Panc1 (cell line): ENCODE measurements around the gene YLPM1. TPM values are rescaled to one million over a fixed set of nuclear protein-coding genes. Genes with fewer than 3 reads are reported as not detected.

ENCODE experiments used
- ATAC-seq: fragments of 200-7000 bp; cut with Tn5 transposase; 2 replicates; pipeline ENCODE4 v1.9.1; 2020; ENCODE audit warnings: mild to moderate bottlenecking, moderate library complexity
- BruUV-seq: library from RNA; stranded (reverse); fragments of 400-500 nt; replicated peaks from 2 replicates; lab custom pipeline; 2021; lab: Mats Ljungman, UMichigan
- CTCF ChIA-PET: fragments of 300-600 bp; sonication (Branson Sonifier 250); formaldehyde crosslinking; loops from one replicate; lab custom pipeline; 2022; ENCODE audit warnings: antibody characterized with exemption; lab: Charles Lee
- POLR2A ChIA-PET: fragments of 300-600 bp; sonication (Branson Sonifier 250); formaldehyde crosslinking; loops from one replicate; lab custom pipeline; 2022; ENCODE audit warnings: antibody characterized with exemption; lab: Charles Lee
- DNase-seq: peaks from one replicate; pipeline ENCODE4 v3.0.0-alpha.2; 2010; ENCODE audit warnings: low read depth, low spot score
- H3K27ac ChIP-seq: 2 replicates; pipeline ENCODE4 v1.5.1; 2011; ENCODE audit warnings: mild to moderate bottlenecking, low read length, inconsistent platforms
- H3K27me3 ChIP-seq: fragments of 200-500 bp; sonication (Bioruptor generic); 2 replicates; pipeline ENCODE4 v1.6.0; 2014; ENCODE audit warnings: low read length, inconsistent platforms; ENCODE audit not compliant: control insufficient read depth, insufficient read depth
- H3K36me3 ChIP-seq: fragments of 200-500 bp; sonication (Bioruptor generic); 2 replicates; pipeline ENCODE4 v1.5.1; 2014; ENCODE audit warnings: inconsistent platforms, mild to moderate bottlenecking, low read length, moderate library complexity; ENCODE audit not compliant: control insufficient read depth, insufficient read depth
- H3K4me1 ChIP-seq: 2 replicates; pipeline ENCODE4 v1.5.1; 2011; ENCODE audit warnings: inconsistent platforms, mild to moderate bottlenecking, low read length, moderate library complexity; ENCODE audit not compliant: control insufficient read depth, insufficient read depth
- H3K4me3 ChIP-seq, 2 experiments: 2 replicates each; pipeline ENCODE4 v1.5.1; 2011 to 2012; ENCODE audit warnings: low read depth in 2 of 2, low read length in 2 of 2, mild to moderate bottlenecking in 2 of 2, inconsistent platforms in 1 of 2, moderate library complexity in 1 of 2
- H3K9me3 ChIP-seq: fragments of 200-500 bp; sonication (Bioruptor generic); 2 replicates; pipeline ENCODE4 v1.5.1; 2014; ENCODE audit warnings: low read depth, mild to moderate bottlenecking, inconsistent platforms, low read length, moderate library complexity; ENCODE audit not compliant: control insufficient read depth, insufficient read depth
- CTCF ChIP-seq: fragments of 450-650 bp; IDR thresholded peaks from 2 replicates; pipeline ENCODE4 v1.5.1; 2017; ENCODE audit warnings: mild to moderate bottlenecking
- POLR2AphosphoS5 ChIP-seq: IDR thresholded peaks from 2 replicates; pipeline ENCODE4 v1.6.1; 2012; ENCODE audit warnings: mild to moderate bottlenecking, low read depth, low read length, moderate library complexity
- REST ChIP-seq, 2 experiments: IDR thresholded peaks; 2 replicates each; pipeline ENCODE4 v1.6.1; 2011 to 2012; ENCODE audit warnings: low read depth in 2 of 2, control low read depth in 1 of 2, low read length in 1 of 2, mild to moderate bottlenecking in 1 of 2, moderate library complexity in 1 of 2; ENCODE audit not compliant: insufficient read depth in 1 of 2
- SIN3A ChIP-seq: IDR thresholded peaks from 2 replicates; pipeline ENCODE4 v1.6.1; 2012; ENCODE audit warnings: low read depth, mild to moderate bottlenecking, low read length, moderate library complexity, borderline replicate concordance; ENCODE audit not compliant: insufficient read depth
- TCF7L2 ChIP-seq: IDR thresholded peaks from 2 replicates; pipeline ENCODE4 v1.6.1; 2011; ENCODE audit warnings: mild to moderate bottlenecking, low read depth, low read length, inconsistent platforms
- in situ Hi-C: cut with HindIII; loops from 2 replicates; pipeline ENCODE4 v1.10.0; 2016; ENCODE audit warnings: low sequenced_read_pairs, low pct_unique_long_range_greater_than_20kb
- intact Hi-C: fragments of 100-400 bp; cut with micrococcal nuclease; formaldehyde crosslinking; loops from one replicate; pipeline ENCODE4 v1.10.0; 2022; ENCODE audit not compliant: unreplicated experiment
- total RNA-seq: library from RNA; stranded (reverse); gene quantifications from one replicate; pipeline ENCODE4 v1.2.1, GENCODE V29; 2021; ENCODE audit not compliant: unreplicated experiment

YLPM1 gene
- total RNA-seq, 1 experiment from 2014 or later: 38.9 TPM

GRCh38 chr14:74864198-74864597, 101.1 kb downstream of the YLPM1 start:
- H3K36me3 ChIP-seq: no peaks in the 10 kb centered on the region
- no peaks in the 10 kb centered on the region for H3K9me3 ChIP-seq
- TF ChIP-seq SIN3A: no peak
- TF ChIP-seq TCF7L2: no peak
- no peak for TF ChIP-seq REST (IDR thresholded peaks at IDR 0.05; ENCODE audit: insufficient read depth in 1 of 2, low read depth in 2 of 2, low read length in 1 of 2)
- no peak for TF ChIP-seq CTCF
- no peak for TF ChIP-seq POLR2AphosphoS5
- ChIA-PET CTCF (no interaction called here), POLR2A (no interaction called here)
- no TSS peak for BruUV-seq
- DNase-seq (no peak), ATAC-seq (no peak)
- H3K4me3 ChIP-seq: no peak overlapping the region
- no peaks in the 10 kb centered on the region; the same call in 1 of the 2 replicates for H3K4me1 ChIP-seq
- H3K27ac ChIP-seq: no peak overlapping the region
- intact Hi-C loops (loop anchor here (5.0 to 10.0 kb wide), 2 partner anchors 223 to 431 kb away; no protein-coding TSS in a partner anchor), in situ Hi-C loops (no loop called here)
- H3K27me3 ChIP-seq: no peaks in the 10 kb centered on the region

GRCh38 chr14:74865156-74865555, 102.0 kb downstream of the YLPM1 start:
- CTCF ChIA-PET: no interaction called here
- DNase-seq: no peak
- no peak for ATAC-seq
- no peak for TF ChIP-seq SIN3A
- TF ChIP-seq POLR2AphosphoS5: no peak
- TF ChIP-seq REST (IDR thresholded peaks at IDR 0.05; ENCODE audit: insufficient read depth in 1 of 2, low read depth in 2 of 2, low read length in 1 of 2): no peak
- no peak for TF ChIP-seq CTCF
- no peak for TF ChIP-seq TCF7L2
- no peaks in the 10 kb centered on the region for H3K9me3 ChIP-seq
- intact Hi-C loops: loop anchor here (10.0 kb wide), 1 partner anchor 430 kb away; no protein-coding TSS in a partner anchor
- H3K4me1 ChIP-seq: no peaks in the 10 kb centered on the region; the same call in 1 of the 2 replicates
- no TSS peak for BruUV-seq
- in situ Hi-C loops: no loop called here
- no peak overlapping the region for H3K27ac ChIP-seq
- no peaks in the 10 kb centered on the region for H3K36me3 ChIP-seq
- H3K4me3 ChIP-seq: no peak overlapping the region
- POLR2A ChIA-PET: interaction anchor here (0.6 kb wide), 1 partner anchor 17 kb away, joined by 19 read pairs; no protein-coding TSS in a partner anchor
- no peaks in the 10 kb centered on the region for H3K27me3 ChIP-seq
